ENCODE measurements around the gene ATPAF1.
"Not testable (repeated sequence)": the region's sequence is repeated elsewhere in the genome, so short reads cannot be mapped to it uniquely, and the experiment has no call there.

Gene ATPAF1

DNA sequence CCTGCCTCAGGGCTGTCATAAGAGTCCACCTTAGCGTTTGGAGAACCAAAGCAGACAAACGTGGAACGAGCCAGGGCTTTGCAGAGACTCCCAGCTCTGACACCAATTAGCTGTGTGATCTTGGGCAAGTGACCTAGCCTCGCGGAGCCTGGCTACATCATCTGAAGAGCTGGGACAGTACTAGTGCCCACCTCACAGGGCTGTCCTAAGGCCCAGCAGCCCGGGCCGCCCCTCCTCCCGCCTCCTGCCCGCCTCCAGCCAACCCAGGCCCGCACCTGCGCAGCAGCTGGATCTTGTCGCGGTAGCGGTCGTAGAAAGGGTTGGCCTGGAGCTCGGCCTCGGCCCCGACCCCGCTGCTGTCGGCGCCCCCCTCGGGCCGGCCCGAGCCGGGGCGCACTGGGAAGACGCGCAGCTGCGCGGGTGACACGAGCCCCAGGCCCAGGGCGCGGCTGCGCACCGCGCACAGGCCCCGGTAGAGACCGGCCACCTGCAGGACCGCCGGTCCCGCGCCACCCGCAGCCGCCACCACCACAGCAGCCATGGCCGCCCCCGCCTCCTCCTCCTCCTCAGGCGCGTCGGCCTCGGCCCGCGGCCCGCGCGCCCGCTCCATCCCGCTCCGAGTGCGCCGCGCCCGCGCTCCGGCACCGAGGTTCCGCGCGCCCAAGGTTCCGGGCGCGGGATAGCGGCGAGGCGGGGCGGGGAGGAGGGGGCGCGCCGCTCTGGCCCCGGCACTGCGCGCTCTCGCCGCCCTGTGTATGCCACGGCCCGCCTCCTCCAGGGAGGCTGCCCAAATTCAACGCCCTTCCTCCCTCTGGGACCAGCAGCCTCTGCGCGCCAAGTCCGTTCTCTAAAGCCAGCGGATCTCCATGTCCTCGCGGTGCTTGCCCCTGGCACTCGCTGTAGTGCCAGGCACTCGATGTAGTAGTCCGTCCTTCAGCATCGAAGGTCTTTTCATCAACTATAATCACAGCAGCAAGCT lies at the start of gene ATPAF1:
TSS of gene ATPAF1 (minus strand) at position 583 of the 979 bp plus-strand sequence. CDS start at position 541, 42 bp downstream.
- no peak for FAIRE-seq

- FAIRE-seq: no peak
These were observed 49.5 kb upstream of the ATPAF1 start for GRCh38 chr1:46717654-46718053.

DNA sequence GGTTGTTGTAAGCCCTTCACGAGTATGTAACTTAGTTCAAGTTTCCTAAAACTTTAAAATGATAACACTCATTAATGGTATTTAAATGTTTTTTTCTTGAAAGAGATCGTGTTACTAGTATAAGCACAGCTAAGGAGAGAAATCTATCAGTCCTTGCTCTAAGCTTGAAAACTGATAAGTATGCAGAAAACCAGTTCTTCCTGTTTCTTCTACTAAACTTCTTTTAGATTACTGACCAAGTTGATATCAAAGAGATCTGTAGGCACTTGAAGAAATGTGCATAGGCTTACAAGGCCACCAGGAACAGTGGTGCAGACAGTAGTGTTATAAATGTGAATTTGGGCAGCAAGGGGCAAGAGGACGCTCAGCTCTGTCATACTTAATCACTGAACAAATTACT lies 46.8 kb upstream of the ATPAF1 start:
- no peak for FAIRE-seq

DNA sequence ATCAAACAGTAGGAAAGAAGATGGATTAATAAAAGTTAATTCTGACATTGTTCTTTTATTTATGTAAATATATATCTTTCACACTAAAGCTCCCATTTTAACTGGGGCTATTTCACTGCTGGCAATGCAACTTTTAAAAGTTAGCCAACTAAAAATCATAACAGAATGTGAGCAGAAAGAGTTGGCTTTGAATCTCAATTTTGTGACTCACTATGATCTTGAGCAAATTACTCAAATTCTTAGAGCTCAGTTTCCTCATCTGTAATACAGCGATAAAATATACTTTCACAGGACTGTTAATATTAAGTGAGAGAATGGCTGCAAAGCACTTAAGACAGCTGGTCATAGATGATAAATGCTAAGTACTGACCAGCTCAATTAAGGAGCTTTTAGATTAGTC lies 40.0 kb upstream of the ATPAF1 start:
- FAIRE-seq: no peak

DNA sequence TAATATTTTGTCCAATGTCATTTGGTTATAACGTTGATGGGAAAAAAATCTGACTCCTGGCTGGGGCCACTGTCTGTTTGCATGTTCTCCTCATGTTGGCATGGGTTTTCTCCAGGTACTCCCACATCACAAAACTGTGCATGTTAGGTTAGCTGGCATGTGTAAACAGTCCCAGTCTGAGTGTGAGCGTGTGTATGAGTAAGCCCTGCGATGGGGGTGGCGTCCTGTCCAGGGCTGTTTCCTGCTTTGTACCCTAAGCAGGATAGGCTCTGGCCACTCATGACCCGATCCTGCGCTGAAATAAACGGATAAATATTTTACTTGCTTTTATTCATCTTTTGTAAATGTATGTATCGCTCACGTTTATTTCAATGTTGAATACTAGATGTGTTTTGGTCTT lies 37.2 kb upstream of the ATPAF1 start:
- FAIRE-seq: no peak

- FAIRE-seq: no peak
These were observed 35.9 kb upstream of the ATPAF1 start for GRCh38 chr1:46703927-46704641.

DNA sequence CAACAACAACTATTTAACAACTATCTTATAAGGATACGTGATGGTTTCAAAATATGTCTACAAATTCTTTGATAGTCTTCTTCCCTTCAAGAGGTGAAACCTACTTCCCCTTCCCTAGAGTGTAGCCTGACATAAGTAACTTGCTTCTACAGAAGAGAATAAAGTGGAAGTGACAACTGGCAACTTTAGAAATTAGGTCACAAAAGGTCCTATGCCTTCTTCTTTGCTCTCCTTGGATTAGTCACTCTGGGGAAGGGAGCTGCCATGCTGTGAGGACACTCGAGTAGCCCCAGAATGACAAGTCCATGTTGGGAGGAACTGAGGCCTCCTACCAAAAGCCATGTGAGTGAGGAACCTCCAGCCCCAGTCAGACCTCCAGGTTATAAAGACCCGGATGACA lies 31.5 kb upstream of the ATPAF1 start:
- no peak for FAIRE-seq

- FAIRE-seq: no peak
These were observed 28.9 kb upstream of the ATPAF1 start for GRCh38 chr1:46697053-46697452.

- not testable (repeated sequence) for FAIRE-seq
These were observed 26.5 kb upstream of the ATPAF1 start for GRCh38 chr1:46694676-46695075.

- no peak for FAIRE-seq
These were observed 24.9 kb upstream of the ATPAF1 start for GRCh38 chr1:46692811-46693770.

- no peak for FAIRE-seq
These were observed 24.0 kb upstream of the ATPAF1 start for GRCh38 chr1:46691997-46692790.

DNA sequence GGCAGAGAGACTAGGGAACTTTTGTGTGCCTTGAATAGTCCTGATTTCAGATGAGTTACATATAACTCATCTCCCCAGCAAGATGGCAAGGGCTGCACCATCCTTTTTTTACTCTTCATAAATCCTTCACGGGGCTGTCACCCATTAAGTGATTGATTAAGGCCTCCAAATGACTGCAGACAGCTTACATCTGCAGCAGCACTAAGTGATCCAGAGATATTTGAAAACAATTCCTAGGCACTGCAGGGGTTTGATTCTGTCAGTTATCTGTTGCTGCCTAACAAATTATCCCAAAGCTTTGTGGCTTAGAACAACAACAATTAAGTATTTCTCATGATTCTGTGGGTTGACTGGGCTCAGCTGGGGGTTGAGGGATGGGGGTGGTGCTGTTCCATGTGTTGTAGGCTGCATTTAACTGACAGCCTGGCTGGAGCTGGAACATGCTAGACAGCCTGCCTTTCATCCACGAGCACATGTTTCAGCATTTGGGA lies 22.8 kb upstream of the ATPAF1 start:
- no peak for FAIRE-seq

- no peak for FAIRE-seq
These were observed 21.7 kb upstream of the ATPAF1 start for GRCh38 chr1:46689897-46690296.

GRCh38 chr1:46689356-46689755 lies 21.2 kb upstream of the ATPAF1 start:
- no peak for FAIRE-seq

DNA sequence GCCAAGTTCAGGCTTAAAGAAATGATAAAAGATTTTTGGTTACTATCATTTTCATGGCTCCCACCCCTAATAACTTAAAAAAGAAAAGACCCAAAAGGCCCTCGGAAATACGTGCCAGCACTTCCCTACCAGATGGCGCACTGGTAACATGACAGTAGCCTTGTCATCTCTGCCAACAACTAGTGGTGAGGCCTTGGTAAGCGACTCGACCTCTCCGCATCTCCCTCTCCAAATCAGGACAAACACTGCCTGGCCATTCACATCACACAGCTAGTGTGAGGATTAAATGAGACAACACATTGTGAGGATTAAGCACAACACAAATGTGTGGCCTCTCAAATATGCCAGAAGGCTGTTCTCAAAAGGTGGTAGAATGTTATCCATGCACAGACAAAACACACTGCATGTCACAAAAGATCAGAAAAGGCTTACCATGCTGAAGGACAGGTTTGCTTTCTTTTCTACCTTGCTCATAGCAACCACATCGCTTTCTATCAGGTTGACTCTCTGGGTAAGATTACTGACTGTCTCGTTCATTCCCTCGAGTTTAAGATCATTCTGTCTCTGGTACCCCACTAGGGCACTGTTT lies 19.9 kb upstream of the ATPAF1 start:
- FAIRE-seq: no peak

- FAIRE-seq: no peak
These were observed 19.0 kb upstream of the ATPAF1 start for GRCh38 chr1:46687093-46687659.

GRCh38 chr1:46686255-46686654 lies 18.1 kb upstream of the ATPAF1 start:
- FAIRE-seq: no peak

DNA sequence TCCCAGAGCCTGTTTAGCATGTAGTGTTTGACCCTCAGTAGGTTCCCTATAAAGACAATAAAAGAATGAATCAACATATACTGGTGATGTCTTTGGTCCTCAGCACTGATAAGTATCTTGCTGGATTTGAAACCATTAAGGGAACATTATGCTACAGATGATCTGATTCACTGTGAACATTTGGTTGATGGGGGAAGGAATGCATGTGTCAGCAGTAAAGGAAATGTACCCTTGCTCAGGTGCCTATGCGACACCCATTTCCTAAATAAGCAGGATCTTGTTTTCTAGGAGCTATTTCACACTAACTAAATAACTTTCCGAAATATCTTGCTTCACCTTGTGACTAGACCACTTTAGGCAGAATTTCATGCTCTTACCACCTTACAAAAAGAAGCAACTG lies 16.5 kb upstream of the ATPAF1 start:
- no peak for FAIRE-seq

GRCh38 chr1:46682064-46682463 lies 13.9 kb upstream of the ATPAF1 start:
- FAIRE-seq: no peak

GRCh38 chr1:46681333-46682034 lies 13.3 kb upstream of the ATPAF1 start:
- FAIRE-seq: no peak

All from TTC549 (cell line).